Measurements from ENCODE around the gene IFT20.

DNA sequence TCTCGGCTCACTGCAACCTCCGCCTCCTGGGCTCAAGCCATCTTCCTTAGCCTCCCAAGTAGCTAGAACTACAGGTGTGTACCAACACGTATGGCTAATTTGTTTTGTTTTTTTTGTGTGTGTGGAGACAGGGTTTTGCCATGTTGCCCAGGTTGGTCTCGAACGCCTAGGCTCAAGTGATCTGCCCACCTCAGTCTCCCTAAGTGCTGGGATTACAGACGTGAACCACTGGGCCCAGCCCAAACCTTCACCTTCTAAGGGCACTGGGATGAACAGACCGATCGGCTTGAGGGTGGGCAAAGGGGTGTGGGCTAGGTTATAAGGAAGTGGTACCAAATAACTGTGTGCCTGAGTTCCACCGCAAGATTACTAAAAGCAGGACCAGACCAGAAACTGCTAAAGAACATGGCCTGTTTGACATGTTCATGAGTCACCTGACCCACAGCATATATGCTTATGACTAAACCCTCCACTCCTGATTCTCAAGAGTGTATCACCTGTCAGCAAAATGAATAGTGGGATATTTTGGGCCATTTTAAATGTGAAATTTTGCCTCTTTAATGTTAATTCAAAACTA is 8.2 kb downstream of the IFT20 start:
- TF ChIP-seq, protein P1, sequence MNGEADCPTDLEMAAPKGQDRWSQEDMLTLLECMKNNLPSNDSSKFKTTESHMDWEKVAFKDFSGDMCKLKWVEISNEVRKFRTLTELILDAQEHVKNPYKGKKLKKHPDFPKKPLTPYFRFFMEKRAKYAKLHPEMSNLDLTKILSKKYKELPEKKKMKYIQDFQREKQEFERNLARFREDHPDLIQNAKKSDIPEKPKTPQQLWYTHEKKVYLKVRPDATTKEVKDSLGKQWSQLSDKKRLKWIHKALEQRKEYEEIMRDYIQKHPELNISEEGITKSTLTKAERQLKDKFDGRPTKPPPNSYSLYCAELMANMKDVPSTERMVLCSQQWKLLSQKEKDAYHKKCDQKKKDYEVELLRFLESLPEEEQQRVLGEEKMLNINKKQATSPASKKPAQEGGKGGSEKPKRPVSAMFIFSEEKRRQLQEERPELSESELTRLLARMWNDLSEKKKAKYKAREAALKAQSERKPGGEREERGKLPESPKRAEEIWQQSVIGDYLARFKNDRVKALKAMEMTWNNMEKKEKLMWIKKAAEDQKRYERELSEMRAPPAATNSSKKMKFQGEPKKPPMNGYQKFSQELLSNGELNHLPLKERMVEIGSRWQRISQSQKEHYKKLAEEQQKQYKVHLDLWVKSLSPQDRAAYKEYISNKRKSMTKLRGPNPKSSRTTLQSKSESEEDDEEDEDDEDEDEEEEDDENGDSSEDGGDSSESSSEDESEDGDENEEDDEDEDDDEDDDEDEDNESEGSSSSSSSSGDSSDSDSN (IDR thresholded peaks at IDR 0.05; ENCODE audit: borderline replicate concordance in 1 of 2, low read depth in 2 of 2, low read length in 2 of 2), result no peak
- TF ChIP-seq, protein P2, sequence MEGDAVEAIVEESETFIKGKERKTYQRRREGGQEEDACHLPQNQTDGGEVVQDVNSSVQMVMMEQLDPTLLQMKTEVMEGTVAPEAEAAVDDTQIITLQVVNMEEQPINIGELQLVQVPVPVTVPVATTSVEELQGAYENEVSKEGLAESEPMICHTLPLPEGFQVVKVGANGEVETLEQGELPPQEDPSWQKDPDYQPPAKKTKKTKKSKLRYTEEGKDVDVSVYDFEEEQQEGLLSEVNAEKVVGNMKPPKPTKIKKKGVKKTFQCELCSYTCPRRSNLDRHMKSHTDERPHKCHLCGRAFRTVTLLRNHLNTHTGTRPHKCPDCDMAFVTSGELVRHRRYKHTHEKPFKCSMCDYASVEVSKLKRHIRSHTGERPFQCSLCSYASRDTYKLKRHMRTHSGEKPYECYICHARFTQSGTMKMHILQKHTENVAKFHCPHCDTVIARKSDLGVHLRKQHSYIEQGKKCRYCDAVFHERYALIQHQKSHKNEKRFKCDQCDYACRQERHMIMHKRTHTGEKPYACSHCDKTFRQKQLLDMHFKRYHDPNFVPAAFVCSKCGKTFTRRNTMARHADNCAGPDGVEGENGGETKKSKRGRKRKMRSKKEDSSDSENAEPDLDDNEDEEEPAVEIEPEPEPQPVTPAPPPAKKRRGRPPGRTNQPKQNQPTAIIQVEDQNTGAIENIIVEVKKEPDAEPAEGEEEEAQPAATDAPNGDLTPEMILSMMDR (IDR thresholded peaks at IDR 0.05 in 2 of 3, conservative IDR thresholded peaks at IDR 0.05 in 1 of 3; ENCODE audit: insufficient read depth in 2 of 3, low read depth in 1 of 3, low read length in 3 of 3), result no peak
- TF ChIP-seq POLR2AphosphoS5 (IDR thresholded peaks at IDR 0.05; ENCODE audit: control insufficient read depth, insufficient read depth, low read depth, low read length), result no peak
- no peak for TF ChIP-seq ZNF561 (CRISPR knock-in tag; conservative IDR thresholded peaks at IDR 0.05)
- no peak for TF ChIP-seq PHF8 (IDR thresholded peaks at IDR 0.05; ENCODE audit: borderline replicate concordance, low read length)
- no peak for TF ChIP-seq NCOA2 (IDR thresholded peaks at IDR 0.05; ENCODE audit: partially characterized antibody in 2 of 2)
- TF ChIP-seq RFX5 (IDR thresholded peaks at IDR 0.05; ENCODE audit: low read depth, low read length), result no peak
- TF ChIP-seq, protein P3, sequence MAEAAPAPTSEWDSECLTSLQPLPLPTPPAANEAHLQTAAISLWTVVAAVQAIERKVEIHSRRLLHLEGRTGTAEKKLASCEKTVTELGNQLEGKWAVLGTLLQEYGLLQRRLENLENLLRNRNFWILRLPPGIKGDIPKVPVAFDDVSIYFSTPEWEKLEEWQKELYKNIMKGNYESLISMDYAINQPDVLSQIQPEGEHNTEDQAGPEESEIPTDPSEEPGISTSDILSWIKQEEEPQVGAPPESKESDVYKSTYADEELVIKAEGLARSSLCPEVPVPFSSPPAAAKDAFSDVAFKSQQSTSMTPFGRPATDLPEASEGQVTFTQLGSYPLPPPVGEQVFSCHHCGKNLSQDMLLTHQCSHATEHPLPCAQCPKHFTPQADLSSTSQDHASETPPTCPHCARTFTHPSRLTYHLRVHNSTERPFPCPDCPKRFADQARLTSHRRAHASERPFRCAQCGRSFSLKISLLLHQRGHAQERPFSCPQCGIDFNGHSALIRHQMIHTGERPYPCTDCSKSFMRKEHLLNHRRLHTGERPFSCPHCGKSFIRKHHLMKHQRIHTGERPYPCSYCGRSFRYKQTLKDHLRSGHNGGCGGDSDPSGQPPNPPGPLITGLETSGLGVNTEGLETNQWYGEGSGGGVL (CRISPR knock-in tag; IDR thresholded peaks at IDR 0.05), result no peak

All from K562 (cell line).